ENCODE data around the gene METTL6. TPM values are rescaled to one million over a fixed set of nuclear protein-coding genes. Genes with fewer than 3 reads are reported as not detected.

METTL6 gene
- total RNA-seq, 4 donors from 2014 or later = 2.6 to 9.6 (median 9.0) TPM

- 95 to 96% methylated on average over 3 to 12 of the region's 12 CpGs for WGBS, 2 donors (ENCODE audit: low coverage in 1 of 2)
- in situ Hi-C loops (cut with MboI; ENCODE audit: low pct_ligation_motif_present in 1 of 4, low pct_unique_long_range_greater_than_20kb in 1 of 4, low sequenced_read_pairs in 3 of 4) = no loop called here
- H3K4me3 ChIP-seq = no peak overlapping the region
- H3K27ac ChIP-seq = no peak overlapping the region
- H3K36me3 ChIP-seq = no peaks in the 10 kb centered on the region
- H3K27me3 ChIP-seq = no peaks in the 10 kb centered on the region
- no peak for DNase-seq
- intact Hi-C loops (cut with DNase I; ENCODE audit: low total_unique reads) = no loop called here
- H3K9me3 ChIP-seq = no peaks in the 10 kb centered on the region
- no peaks in the 10 kb centered on the region for H3K4me1 ChIP-seq
- TF ChIP-seq POLR2AphosphoS5 (IDR thresholded peaks at IDR 0.05) (no peak), POLR2A (IDR thresholded peaks at IDR 0.05) (no peak), CTCF (IDR thresholded peaks at IDR 0.05) (no peak), EP300 (IDR thresholded peaks at IDR 0.05; ENCODE audit: low read depth) (no peak)
Measured at GRCh38 chr3:15450438-15451215, 23.3 kb upstream of the METTL6 start.

- TF ChIP-seq POLR2AphosphoS5 (IDR thresholded peaks at IDR 0.05) (no peak), CTCF (IDR thresholded peaks at IDR 0.05) (no peak), POLR2A (IDR thresholded peaks at IDR 0.05) (no peak), EP300 (IDR thresholded peaks at IDR 0.05; ENCODE audit: low read depth) (no peak)
- H3K9me3 ChIP-seq = no peaks in the 10 kb centered on the region
- H3K27me3 ChIP-seq = no peaks in the 10 kb centered on the region
- no peak overlapping the region for H3K4me3 ChIP-seq
- H3K27ac ChIP-seq = no peak overlapping the region
- no peak for DNase-seq
- intact Hi-C loops (cut with DNase I; ENCODE audit: low total_unique reads) = no loop called here
- 84 to 100% methylated on average over 2 to 3 of the region's 3 CpGs for WGBS, 2 donors (ENCODE audit: low coverage in 1 of 2)
- H3K4me1 ChIP-seq = no peaks in the 10 kb centered on the region
- no peaks in the 10 kb centered on the region for H3K36me3 ChIP-seq
- in situ Hi-C loops (cut with MboI; ENCODE audit: low pct_ligation_motif_present in 1 of 4, low pct_unique_long_range_greater_than_20kb in 1 of 4, low sequenced_read_pairs in 3 of 4) = loop anchor here in 3 of 4 donors (25.0 kb wide), 1 partner anchor 113 kb away; no protein-coding TSS in a partner anchor
Measured at GRCh38 chr3:15449489-15450224, 22.3 kb upstream of the METTL6 start.

GRCh38 chr3:15443826-15444524 is 16.6 kb upstream of the METTL6 start:
- Histone ChIP-seq H3K9me3 (no peaks in the 10 kb centered on the region), H3K36me3 (peaks cover 0 to 21% (median 8%) of the 10 kb centered on the region in 4 donors), H3K4me1 (no peaks in the 10 kb centered on the region), H3K4me3 (no peak overlapping the region), H3K27me3 (no peaks in the 10 kb centered on the region), H3K27ac (no peak overlapping the region)
- intact Hi-C loops (cut with DNase I; ENCODE audit: low total_unique reads) = no loop called here
- in situ Hi-C loops (cut with MboI; ENCODE audit: low pct_ligation_motif_present in 1 of 4, low pct_unique_long_range_greater_than_20kb in 1 of 4, low sequenced_read_pairs in 3 of 4) = loop anchor here in 3 of 4 donors (25.0 kb wide), 1 partner anchor 118 kb away; no protein-coding TSS in a partner anchor
- TF ChIP-seq EP300 (IDR thresholded peaks at IDR 0.05; ENCODE audit: low read depth) (no peak), POLR2AphosphoS5 (IDR thresholded peaks at IDR 0.05) (no peak), CTCF (IDR thresholded peaks at IDR 0.05) (no peak), POLR2A (IDR thresholded peaks at IDR 0.05) (no peak)
- WGBS, 2 donors (ENCODE audit: low coverage in 1 of 2) = 87 to 100% methylated on average over 1 to 4 of the region's 4 CpGs
- no peak for DNase-seq

GRCh38 chr3:15440891-15441290 is 13.5 kb upstream of the METTL6 start:
- TF ChIP-seq CTCF (IDR thresholded peaks at IDR 0.05) (no peak), EP300 (IDR thresholded peaks at IDR 0.05; ENCODE audit: low read depth) (no peak), POLR2A (IDR thresholded peaks at IDR 0.05) (no peak), POLR2AphosphoS5 (IDR thresholded peaks at IDR 0.05) (no peak)
- H3K4me1 ChIP-seq = no peaks in the 10 kb centered on the region
- no peak overlapping the region for H3K4me3 ChIP-seq
- DNase-seq = no peak
- in situ Hi-C loops (cut with MboI; ENCODE audit: low pct_ligation_motif_present in 1 of 4, low pct_unique_long_range_greater_than_20kb in 1 of 4, low sequenced_read_pairs in 3 of 4) (loop anchor here in 3 of 4 donors (25.0 kb wide), 1 partner anchor 121 kb away; no protein-coding TSS in a partner anchor), intact Hi-C loops (cut with DNase I; ENCODE audit: low total_unique reads) (no loop called here)
- WGBS, 2 donors (ENCODE audit: low coverage in 1 of 2) = 78 to 83% methylated on average over 3 to 4 of the region's 4 CpGs
- peaks cover 0 to 47% (median 14%) of the 10 kb centered on the region in 4 donors for H3K36me3 ChIP-seq
- H3K27ac ChIP-seq = no peak overlapping the region
- H3K9me3 ChIP-seq = no peaks in the 10 kb centered on the region
- no peaks in the 10 kb centered on the region for H3K27me3 ChIP-seq
